ENCODE results near the gene DLGAP4. TPM values are rescaled to one million over a fixed set of nuclear protein-coding genes. Genes with fewer than 3 reads are reported as not detected.

DLGAP4 gene
- total and polyA plus RNA-seq, 2 experiments from 2014 or later: 14.3 to 68.1 TPM

DNA sequence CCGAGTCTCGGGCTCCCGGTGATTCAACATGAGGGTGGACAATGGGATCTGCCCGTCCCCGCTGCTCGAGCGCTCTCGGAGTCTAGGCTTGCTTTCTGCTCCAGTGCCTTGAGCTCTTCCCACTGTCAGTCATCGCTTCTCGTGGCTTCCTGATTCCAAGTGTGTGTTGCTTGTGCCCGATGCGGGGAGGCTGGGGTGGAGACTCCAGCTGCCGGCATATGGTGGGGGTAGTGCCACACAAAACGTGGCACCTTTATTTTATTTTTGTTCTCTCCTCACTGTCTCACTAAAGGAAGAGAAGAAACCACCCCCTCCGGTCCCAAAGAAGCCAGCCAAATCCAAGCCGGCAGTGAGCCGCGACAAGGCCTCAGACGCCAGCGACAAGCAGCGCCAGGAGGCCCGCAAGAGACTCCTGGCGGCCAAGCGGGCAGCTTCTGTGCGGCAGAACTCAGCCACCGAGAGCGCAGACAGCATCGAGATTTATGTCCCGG lies 220.4 kb downstream of the DLGAP4 start:
- Histone ChIP-seq H3K9ac (no peak overlapping the region), H3K27me3 (replicated peaks; ENCODE audit: insufficient read depth) (no peaks in the 10 kb centered on the region), H3K4me2 (ENCODE audit: unreplicated experiment) (no peak overlapping the region), H3K9me3 (ENCODE audit: low read depth) (no peaks in the 10 kb centered on the region), H2AFZ (no peak overlapping the region), H3K4me3 (no peak overlapping the region), H3K4me1 (ENCODE audit: insufficient read depth) (0 out of 2 replicates have a peak, but pooled peaks cover 8% of the 10 kb centered on the region), H3K79me2 (ENCODE audit: insufficient read depth) (peaks cover 30% of the 10 kb centered on the region), H3F3A (ENCODE audit: insufficient read depth) (peaks cover 13% of the 10 kb centered on the region; the same call in 1 of the 2 replicates), H3K36me3 (ENCODE audit: low read depth) (peaks cover 50% of the 10 kb centered on the region; the same call in 1 of the 2 replicates), H4K20me1 (ENCODE audit: insufficient read depth) (no peaks in the 10 kb centered on the region), H3K27ac (no peak overlapping the region), H3K9me2 (ENCODE audit: insufficient read depth) (no peaks in the 10 kb centered on the region)
- WGBS, 2 experiments (ENCODE audit: low coverage in 1 of 2, low lambda C conversion rate in 2 of 2, missing lambda C conversion rate in 2 of 2): 89 to 91% methylated on average over 28 to 29 of the region's 29 CpGs
- TF ChIP-seq EZH2phosphoT487 (IDR thresholded peaks at IDR 0.05; ENCODE audit: insufficient read depth, low read depth) (no peak), EZH2 (IDR thresholded peaks at IDR 0.05; ENCODE audit: insufficient read depth, poor library complexity, severe bottlenecking) (no peak)
- DNase-seq: no peak
- in situ Hi-C loops (cut with MboI): no loop called here

GRCh38 chr20:36527331-36528125 lies 221.4 kb downstream of the DLGAP4 start:
- Histone ChIP-seq H3K27me3 (replicated peaks; ENCODE audit: insufficient read depth) (no peaks in the 10 kb centered on the region), H3K36me3 (ENCODE audit: low read depth) (peaks cover 49% of the 10 kb centered on the region; the same call in 1 of the 2 replicates), H3K9ac (no peak overlapping the region), H4K20me1 (ENCODE audit: insufficient read depth) (no peaks in the 10 kb centered on the region), H3K9me3 (ENCODE audit: low read depth) (no peaks in the 10 kb centered on the region), H3K27ac (no peak overlapping the region), H3F3A (ENCODE audit: insufficient read depth) (peaks cover 13% of the 10 kb centered on the region), H3K4me2 (ENCODE audit: unreplicated experiment) (no peak overlapping the region), H3K4me1 (ENCODE audit: insufficient read depth) (no peaks in the 10 kb centered on the region), H2AFZ (no peak overlapping the region), H3K4me3 (no peak overlapping the region), H3K9me2 (ENCODE audit: insufficient read depth) (no peaks in the 10 kb centered on the region), H3K79me2 (ENCODE audit: insufficient read depth) (peaks cover 20% of the 10 kb centered on the region)
- WGBS, 2 experiments (ENCODE audit: low coverage in 1 of 2, low lambda C conversion rate in 2 of 2, missing lambda C conversion rate in 2 of 2): 91 to 94% methylated on average over 32 of the region's 32 CpGs
- in situ Hi-C loops (cut with MboI): no loop called here
- DNase-seq: no peak
- TF ChIP-seq EZH2 (IDR thresholded peaks at IDR 0.05; ENCODE audit: insufficient read depth, poor library complexity, severe bottlenecking) (no peak), EZH2phosphoT487 (IDR thresholded peaks at IDR 0.05; ENCODE audit: insufficient read depth, low read depth) (no peak)

DNA sequence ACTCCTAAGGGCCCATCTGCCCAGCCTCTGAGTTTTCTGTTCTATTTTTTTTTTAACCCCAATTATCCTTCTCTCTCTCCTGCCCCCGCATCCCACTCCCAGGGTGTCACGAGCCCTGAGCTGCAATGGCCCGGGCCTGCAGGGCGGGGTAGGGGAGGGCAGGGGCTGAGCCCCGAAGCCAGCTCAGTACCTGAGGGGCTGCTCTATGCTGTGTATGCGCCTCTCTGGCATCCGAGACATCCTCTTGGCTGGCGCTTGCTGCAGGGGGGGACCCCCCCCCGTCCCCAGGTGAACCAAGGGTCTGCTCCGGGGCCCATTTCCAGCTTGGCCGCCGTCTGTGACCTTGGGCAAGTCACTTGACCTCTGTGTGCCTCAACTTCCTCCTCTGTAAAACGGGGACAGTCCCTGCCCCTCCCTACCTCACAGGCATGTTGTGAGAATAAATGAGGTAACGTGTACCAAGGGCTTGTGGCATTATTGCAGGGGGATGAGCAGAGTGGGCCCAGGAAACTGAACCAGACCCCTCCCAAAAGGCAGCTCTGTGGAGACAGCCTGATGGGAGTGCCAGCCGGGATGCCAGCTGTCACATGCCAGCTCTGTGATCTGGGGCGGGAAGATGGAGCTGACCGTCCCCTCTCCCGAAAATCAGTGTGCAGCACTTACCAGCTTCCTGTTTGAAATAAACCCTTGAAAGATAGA lies 222.2 kb downstream of the DLGAP4 start:
- H3K36me3 ChIP-seq (ENCODE audit: low read depth): peaks cover 44% of the 10 kb centered on the region; the same call in 1 of the 2 replicates
- in situ Hi-C loops (cut with MboI): no loop called here
- no peaks in the 10 kb centered on the region for H4K20me1 ChIP-seq (ENCODE audit: insufficient read depth)
- H3K4me2 ChIP-seq (ENCODE audit: unreplicated experiment): no peak overlapping the region
- H3K27ac ChIP-seq: no peak overlapping the region
- no peaks in the 10 kb centered on the region for H3K4me1 ChIP-seq (ENCODE audit: insufficient read depth)
- H3K9ac ChIP-seq: no peak overlapping the region
- no peak overlapping the region for H2AFZ ChIP-seq
- WGBS, 2 experiments (ENCODE audit: low coverage in 1 of 2, low lambda C conversion rate in 2 of 2, missing lambda C conversion rate in 2 of 2): 75 to 81% methylated on average over 13 to 18 of the region's 18 CpGs
- TF ChIP-seq EZH2phosphoT487 (IDR thresholded peaks at IDR 0.05; ENCODE audit: insufficient read depth, low read depth) (no peak), EZH2 (IDR thresholded peaks at IDR 0.05; ENCODE audit: insufficient read depth, poor library complexity, severe bottlenecking) (no peak)
- no peak overlapping the region for H3K4me3 ChIP-seq
- peaks cover 12% of the 10 kb centered on the region for H3K79me2 ChIP-seq (ENCODE audit: insufficient read depth)
- no peaks in the 10 kb centered on the region for H3K9me2 ChIP-seq (ENCODE audit: insufficient read depth)
- H3F3A ChIP-seq (ENCODE audit: insufficient read depth): peaks cover 21% of the 10 kb centered on the region
- no peaks in the 10 kb centered on the region for H3K27me3 ChIP-seq (replicated peaks; ENCODE audit: insufficient read depth)
- no peaks in the 10 kb centered on the region for H3K9me3 ChIP-seq (ENCODE audit: low read depth)
- DNase-seq: no peak

DNA sequence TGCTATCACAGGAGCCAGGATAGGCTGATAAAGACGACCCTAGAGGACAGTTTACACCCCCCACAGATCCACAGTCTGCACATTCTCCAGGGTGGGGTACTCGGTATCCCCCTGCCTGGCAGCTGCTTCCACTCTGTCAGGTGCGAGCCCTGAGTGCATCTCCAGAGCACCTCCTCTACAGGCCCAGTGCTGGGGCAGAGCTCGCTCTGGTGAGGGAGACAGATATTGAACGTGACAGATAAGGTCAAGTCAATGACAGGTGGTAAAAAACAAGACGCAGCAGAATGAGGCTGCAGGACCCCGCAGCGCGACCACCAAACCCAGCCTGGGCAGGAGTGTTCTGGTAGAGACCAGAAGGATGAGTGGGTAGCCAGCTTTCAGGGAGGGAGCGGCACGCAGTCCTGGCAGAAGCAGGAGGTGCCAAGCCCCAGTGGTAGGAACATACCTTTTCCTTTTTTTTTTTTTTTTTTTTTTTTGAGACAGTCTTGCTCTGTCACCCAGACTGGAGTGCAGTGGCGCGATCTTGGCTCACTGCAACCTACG lies 222.8 kb downstream of the DLGAP4 start:
- Histone ChIP-seq H4K20me1 (ENCODE audit: insufficient read depth) (no peaks in the 10 kb centered on the region), H3K9me2 (ENCODE audit: insufficient read depth) (no peaks in the 10 kb centered on the region), H2AFZ (no peak overlapping the region), H3K4me3 (no peak overlapping the region), H3K4me2 (ENCODE audit: unreplicated experiment) (no peak overlapping the region), H3K9me3 (ENCODE audit: low read depth) (no peaks in the 10 kb centered on the region), H3K27ac (no peak overlapping the region), H3K9ac (no peak overlapping the region), H3K27me3 (replicated peaks; ENCODE audit: insufficient read depth) (no peaks in the 10 kb centered on the region), H3K4me1 (ENCODE audit: insufficient read depth) (no peaks in the 10 kb centered on the region), H3K36me3 (ENCODE audit: low read depth) (peaks cover 38% of the 10 kb centered on the region; the same call in 1 of the 2 replicates), H3K79me2 (ENCODE audit: insufficient read depth) (peaks cover 6% of the 10 kb centered on the region), H3F3A (ENCODE audit: insufficient read depth) (peaks cover 21% of the 10 kb centered on the region)
- no peak for TF ChIP-seq EZH2phosphoT487 (IDR thresholded peaks at IDR 0.05; ENCODE audit: insufficient read depth, low read depth)
- no peak for TF ChIP-seq EZH2 (IDR thresholded peaks at IDR 0.05; ENCODE audit: insufficient read depth, poor library complexity, severe bottlenecking)
- in situ Hi-C loops (cut with MboI): no loop called here
- WGBS, 2 experiments (ENCODE audit: low coverage in 1 of 2, low lambda C conversion rate in 2 of 2, missing lambda C conversion rate in 2 of 2): 88 to 89% methylated on average over 14 of the region's 14 CpGs
- no peak for DNase-seq
